NCI-H2029 (cell line): ENCODE results near the gene UBR7.

Source experiments
- DNase-seq: peaks from one replicate; lab custom pipeline; 2025; lab: John Stamatoyannopoulos, UW

The UBR7 gene

GRCh38 chr14:93249128-93249831 is 42.2 kb downstream of the UBR7 start:
- no peak for DNase-seq

- DNase-seq, result no peak
Observed at GRCh38 chr14:93262446-93262845, 55.4 kb downstream of the UBR7 start.

GRCh38 chr14:93263416-93263815 is 56.4 kb downstream of the UBR7 start:
- DNase-seq, result no peak

- DNase-seq, result no peak
Observed at GRCh38 chr14:93266127-93266526, 59.1 kb downstream of the UBR7 start.

GRCh38 chr14:93267149-93267711 is 60.2 kb downstream of the UBR7 start:
- DNase-seq, result no peak

GRCh38 chr14:93268406-93268805 is 61.4 kb downstream of the UBR7 start:
- no peak for DNase-seq

GRCh38 chr14:93269341-93270068 is 62.4 kb downstream of the UBR7 start:
- no peak for DNase-seq

GRCh38 chr14:93271111-93271510 is 64.1 kb downstream of the UBR7 start:
- no peak for DNase-seq

GRCh38 chr14:93274055-93274806 is 67.2 kb downstream of the UBR7 start:
- no peak for DNase-seq

GRCh38 chr14:93276031-93276716 is 69.1 kb downstream of the UBR7 start:
- no peak for DNase-seq
